Choroid plexus epithelial cell (primary cell): ENCODE measurements around the gene TP53TG5.
A peak's percentile ranks its signal among the peaks of the same experiment; 100 is the strongest.

ENCODE experiments used
- DNase-seq: peaks from one replicate; pipeline ENCODE4 v3.0.0-alpha.2; 2010; ENCODE audit warnings: low read depth
- H3K4me3 ChIP-seq: 2 replicates; pipeline ENCODE4 v1.5.1; 2011; ENCODE audit warnings: low read depth, mild to moderate bottlenecking, control low read depth, low read length, moderate library complexity
- TF ChIP-seq, protein P1 (sequence below): conservative IDR thresholded peaks from 2 replicates; pipeline ENCODE4 v1.5.1; 2011; ENCODE audit warnings: low read depth, mild to moderate bottlenecking, control low read depth, inconsistent platforms, low read length, moderate library complexity

The TP53TG5 gene

DNA sequence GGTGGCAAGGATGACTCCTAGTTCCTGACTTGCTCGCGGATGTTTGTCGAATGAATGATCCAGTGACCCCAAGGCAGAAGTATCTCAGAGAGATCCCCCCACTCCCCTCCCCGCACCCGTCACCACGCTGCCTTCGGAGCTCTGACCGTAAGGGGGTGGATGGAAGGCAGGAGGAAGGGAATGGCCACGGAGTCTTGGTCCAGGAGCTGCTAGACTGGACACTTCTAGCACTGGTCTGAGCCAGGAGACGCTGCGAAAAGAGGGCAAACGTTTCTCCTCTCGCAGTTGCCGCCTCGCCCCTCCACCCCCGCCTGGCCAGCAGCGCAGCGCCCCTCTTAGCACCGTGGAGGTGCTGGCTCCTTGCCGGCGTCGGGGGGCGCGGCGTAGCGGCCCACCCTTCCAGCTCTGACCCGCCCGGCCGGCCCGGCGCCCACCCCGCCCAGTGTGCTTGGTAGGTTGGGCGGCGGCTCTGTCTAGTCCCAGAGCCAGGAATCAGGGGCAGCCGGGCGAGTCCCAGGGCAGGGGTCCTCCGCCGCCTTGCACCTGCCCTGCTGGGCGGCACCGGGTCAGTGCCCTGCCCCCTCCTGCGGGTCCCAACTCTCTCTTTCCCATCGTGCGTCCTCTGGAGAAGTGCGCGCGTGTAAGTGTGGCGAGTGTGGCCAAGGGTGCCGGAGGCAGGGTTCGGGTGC is 27.6 kb upstream of the TP53TG5 start:
- TF ChIP-seq, protein P1, sequence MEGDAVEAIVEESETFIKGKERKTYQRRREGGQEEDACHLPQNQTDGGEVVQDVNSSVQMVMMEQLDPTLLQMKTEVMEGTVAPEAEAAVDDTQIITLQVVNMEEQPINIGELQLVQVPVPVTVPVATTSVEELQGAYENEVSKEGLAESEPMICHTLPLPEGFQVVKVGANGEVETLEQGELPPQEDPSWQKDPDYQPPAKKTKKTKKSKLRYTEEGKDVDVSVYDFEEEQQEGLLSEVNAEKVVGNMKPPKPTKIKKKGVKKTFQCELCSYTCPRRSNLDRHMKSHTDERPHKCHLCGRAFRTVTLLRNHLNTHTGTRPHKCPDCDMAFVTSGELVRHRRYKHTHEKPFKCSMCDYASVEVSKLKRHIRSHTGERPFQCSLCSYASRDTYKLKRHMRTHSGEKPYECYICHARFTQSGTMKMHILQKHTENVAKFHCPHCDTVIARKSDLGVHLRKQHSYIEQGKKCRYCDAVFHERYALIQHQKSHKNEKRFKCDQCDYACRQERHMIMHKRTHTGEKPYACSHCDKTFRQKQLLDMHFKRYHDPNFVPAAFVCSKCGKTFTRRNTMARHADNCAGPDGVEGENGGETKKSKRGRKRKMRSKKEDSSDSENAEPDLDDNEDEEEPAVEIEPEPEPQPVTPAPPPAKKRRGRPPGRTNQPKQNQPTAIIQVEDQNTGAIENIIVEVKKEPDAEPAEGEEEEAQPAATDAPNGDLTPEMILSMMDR, result no peak
- no peak for DNase-seq
- peak overlapping the region; percentile 63 for H3K4me3 ChIP-seq

DNA sequence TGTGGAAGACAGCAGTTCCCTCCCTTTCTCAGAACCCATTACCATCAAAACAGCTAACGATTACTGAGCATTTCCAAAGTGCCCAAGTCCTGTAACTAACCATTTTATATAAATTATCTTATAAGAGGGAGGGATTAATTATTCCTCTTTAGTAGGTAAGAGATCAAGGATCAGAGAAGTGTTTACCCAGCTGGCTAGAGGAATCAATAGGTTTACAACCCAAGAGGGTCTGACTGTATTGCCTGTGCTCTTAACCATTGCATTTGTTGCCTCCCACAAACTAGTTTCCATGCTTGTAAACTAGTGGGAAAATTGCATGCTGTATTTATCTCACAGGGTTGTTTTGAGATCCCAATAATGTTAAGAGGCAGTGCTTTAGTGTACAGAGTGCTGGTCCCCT is 26.3 kb upstream of the TP53TG5 start:
- TF ChIP-seq, protein P1, result no peak
- no peak overlapping the region for H3K4me3 ChIP-seq
- DNase-seq, result no peak

DNA sequence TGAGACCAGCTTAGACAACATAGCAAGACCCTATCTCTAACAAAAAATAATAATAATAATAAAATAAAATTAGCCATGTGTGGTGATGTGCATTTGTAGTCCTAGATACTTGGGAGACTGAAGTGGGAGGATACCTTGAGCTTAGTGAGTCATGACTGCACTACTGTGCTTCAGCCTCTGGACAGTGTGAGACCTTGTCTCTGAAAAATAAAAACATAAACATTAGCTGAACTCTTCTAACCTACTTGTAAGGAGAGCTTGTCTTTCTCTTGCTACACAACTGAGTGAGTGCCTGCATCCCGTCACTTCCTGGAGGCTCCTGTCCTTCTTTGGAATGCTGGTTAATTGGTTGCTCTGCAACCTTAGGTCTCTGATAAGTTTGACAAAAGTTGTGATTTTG is 24.8 kb upstream of the TP53TG5 start:
- no peak overlapping the region for H3K4me3 ChIP-seq
- DNase-seq, result peak; percentile 83
- TF ChIP-seq, protein P1, result no peak

DNA sequence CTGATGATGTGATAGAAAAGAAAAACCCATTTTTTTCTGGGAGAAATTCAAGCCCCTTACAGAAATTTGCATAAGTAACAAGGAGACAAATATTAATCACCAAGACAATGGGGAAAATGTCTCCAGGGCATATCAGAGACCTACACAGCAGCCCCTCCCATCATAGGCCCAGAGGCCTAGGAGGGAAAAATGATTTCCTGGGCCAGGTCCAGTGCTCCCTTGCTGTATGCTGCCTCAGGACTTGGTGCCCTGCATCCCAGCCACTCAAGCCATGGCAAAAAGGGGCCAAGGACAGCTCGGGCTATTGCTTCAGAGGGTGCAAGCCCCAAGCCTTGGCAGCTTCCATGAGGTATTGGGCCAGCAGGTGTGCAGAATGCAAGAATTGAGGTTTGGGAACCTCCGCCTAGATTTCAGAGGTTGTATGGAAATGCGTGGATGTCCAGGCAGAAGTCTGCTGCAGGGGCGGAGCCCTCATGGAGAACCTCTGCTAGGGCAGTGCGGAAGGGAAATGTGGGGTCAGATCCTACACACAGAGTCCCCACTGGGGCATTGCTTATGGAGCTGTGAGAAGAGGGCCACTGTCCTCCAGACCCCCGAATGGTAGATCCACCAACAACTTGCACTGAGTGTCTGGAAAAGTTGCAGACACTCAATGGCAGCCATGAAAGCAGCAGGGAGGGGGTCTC is 22.4 kb upstream of the TP53TG5 start:
- no peak for DNase-seq
- TF ChIP-seq, protein P1, result no peak

DNA sequence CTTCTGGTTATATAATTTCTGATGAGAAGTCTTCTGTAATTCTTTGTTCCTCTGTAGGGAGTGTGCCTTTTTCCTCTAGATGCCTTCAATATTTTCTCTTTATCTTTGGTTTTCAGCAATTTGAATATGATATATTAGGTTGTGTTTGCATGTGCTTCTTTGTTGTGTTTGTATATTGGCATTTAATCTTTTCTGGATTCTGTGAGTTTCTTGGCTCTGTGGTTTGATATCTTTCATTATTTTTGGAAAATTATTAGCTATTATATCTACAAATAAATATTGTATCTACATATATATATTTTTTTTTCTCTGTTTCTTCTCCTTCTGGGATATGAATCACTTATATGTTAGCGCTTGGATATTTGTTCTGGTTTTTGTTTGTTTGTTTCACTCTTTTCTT is 20.9 kb upstream of the TP53TG5 start:
- no peak for DNase-seq
- H3K4me3 ChIP-seq, result no peak overlapping the region
- TF ChIP-seq, protein P1, result no peak

More for the DNA sequence above, 22.4 kb upstream of the TP53TG5 start:
- no peak overlapping the region for H3K4me3 ChIP-seq

DNA sequence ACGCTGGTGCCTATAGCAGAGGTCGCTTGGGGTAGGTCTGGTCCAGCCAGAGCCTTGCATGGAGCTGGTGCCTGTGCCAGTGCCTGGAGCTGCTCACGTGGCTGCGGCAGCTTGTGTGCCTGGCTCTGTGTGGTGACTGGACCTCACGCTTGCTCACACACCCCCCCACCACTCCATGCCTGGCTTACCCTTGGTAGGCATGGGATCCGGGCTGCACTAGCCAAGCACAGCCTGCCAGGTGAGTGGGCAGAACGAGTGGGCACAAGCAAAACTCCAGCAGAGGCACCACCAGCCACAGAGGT is 16.9 kb upstream of the TP53TG5 start:
- DNase-seq, result no peak
- H3K4me3 ChIP-seq, result no peak overlapping the region
- TF ChIP-seq, protein P1, result no peak
